Measurements from ENCODE around the gene ANTKMT.

ANTKMT gene

GRCh38 chr16:766008-766819 is 45.3 kb downstream of the ANTKMT start:
- no peak for DNase-seq

- DNase-seq = no peak
Observed at GRCh38 chr16:766820-767640, 46.1 kb downstream of the ANTKMT start.

- no peak for DNase-seq
Observed at GRCh38 chr16:767743-768235, 46.8 kb downstream of the ANTKMT start.

- no peak for DNase-seq
Observed at GRCh38 chr16:768428-768827, 47.5 kb downstream of the ANTKMT start.

DNA sequence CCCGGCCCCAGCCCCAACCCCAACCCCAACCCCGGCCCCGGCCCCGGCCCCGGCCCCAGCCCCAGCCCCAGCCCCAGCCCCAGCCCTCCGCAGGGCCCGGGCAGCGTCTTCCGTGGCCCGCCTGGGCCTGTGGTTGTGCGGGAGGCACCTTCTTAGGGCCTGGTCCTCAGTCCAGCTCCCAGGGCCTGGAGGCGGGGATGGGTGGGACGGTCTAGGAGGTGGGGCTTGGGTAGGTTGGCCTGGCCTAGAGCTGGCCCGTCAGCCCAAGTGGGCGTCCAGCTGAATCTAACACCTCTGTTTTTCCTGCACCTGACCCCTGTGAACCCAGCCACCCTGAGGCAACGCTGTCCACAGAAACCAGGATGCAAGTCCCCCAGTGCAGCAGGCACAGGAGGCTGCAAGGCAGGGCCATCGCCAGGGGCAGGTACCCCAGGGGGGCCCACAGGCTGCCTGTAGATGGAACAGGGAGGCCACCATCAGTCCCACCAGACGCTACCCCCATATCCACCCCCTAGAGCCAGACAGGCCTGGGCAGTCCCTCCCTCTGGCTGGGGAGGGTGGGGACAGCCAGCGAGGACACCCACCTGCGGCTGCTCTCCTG is 48.3 kb downstream of the ANTKMT start:
- no peak for DNase-seq

DNA sequence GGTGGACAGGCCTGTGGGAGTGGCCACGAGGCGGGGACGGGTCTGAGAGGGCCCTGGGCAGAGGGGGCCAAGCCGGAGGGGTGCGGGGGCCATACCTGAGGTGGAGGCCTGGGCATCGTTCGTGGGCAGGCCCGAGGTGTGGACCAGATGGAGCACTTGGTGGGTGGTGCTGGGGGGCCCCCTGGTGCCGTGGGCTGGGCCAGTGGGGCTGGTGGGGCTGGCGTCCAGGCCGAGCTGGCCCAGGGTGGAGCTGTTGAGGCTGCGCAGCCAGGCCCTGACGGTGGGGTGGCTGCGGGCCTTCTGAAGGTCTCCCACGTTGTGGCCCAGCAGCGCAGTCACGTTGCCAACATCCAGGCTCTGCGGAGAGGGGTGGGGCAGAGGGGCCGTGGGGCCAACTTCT is 49.0 kb downstream of the ANTKMT start:
- DNase-seq = no peak

- DNase-seq = no peak
Observed at GRCh38 chr16:770411-770810, 49.5 kb downstream of the ANTKMT start.
